ENCODE measurements around the gene ANOS1.
A peak's percentile ranks its signal among the peaks of the same experiment; 100 is the strongest.

ANOS1 gene

GRCh38 chrX:8717354-8717753 lies 14.6 kb downstream of the ANOS1 start:
- no peak for DNase-seq (ENCODE audit: low spot score)

- DNase-seq (ENCODE audit: low spot score), result no peak
Observed at GRCh38 chrX:8714164-8714563, 17.8 kb downstream of the ANOS1 start.

- no peak for DNase-seq (ENCODE audit: low spot score)
Observed at GRCh38 chrX:8711401-8711800, 20.5 kb downstream of the ANOS1 start.

- no peak for DNase-seq (ENCODE audit: low spot score)
Observed at GRCh38 chrX:8704184-8704583, 27.8 kb downstream of the ANOS1 start.

GRCh38 chrX:8692871-8693270 lies 39.1 kb downstream of the ANOS1 start:
- DNase-seq (ENCODE audit: low spot score), result no peak

GRCh38 chrX:8689473-8689872 lies 42.5 kb downstream of the ANOS1 start:
- DNase-seq (ENCODE audit: low spot score), result no peak

- no peak for DNase-seq (ENCODE audit: low spot score)
Observed at GRCh38 chrX:8688776-8689175, 43.2 kb downstream of the ANOS1 start.

GRCh38 chrX:8684201-8684965 lies 47.6 kb downstream of the ANOS1 start:
- no peak for DNase-seq (ENCODE audit: low spot score)

- no peak for DNase-seq (ENCODE audit: low spot score)
Observed at GRCh38 chrX:8683687-8684086, 48.2 kb downstream of the ANOS1 start.

- no peak for DNase-seq (ENCODE audit: low spot score)
Observed at GRCh38 chrX:8679550-8679949, 52.4 kb downstream of the ANOS1 start.

- no peak for DNase-seq (ENCODE audit: low spot score)
Observed at GRCh38 chrX:8675006-8675630, 56.8 kb downstream of the ANOS1 start.

GRCh38 chrX:8673201-8673600 lies 58.7 kb downstream of the ANOS1 start:
- no peak for DNase-seq (ENCODE audit: low spot score)

- DNase-seq (ENCODE audit: low spot score), result no peak
Observed at GRCh38 chrX:8672176-8672575, 59.8 kb downstream of the ANOS1 start.

GRCh38 chrX:8668813-8669212 lies 63.1 kb downstream of the ANOS1 start:
- peak; percentile 3 for DNase-seq (ENCODE audit: low spot score)

- no peak for DNase-seq (ENCODE audit: low spot score)
Observed at GRCh38 chrX:8663325-8663724, 68.6 kb downstream of the ANOS1 start.

- no peak for DNase-seq (ENCODE audit: low spot score)
Observed at GRCh38 chrX:8657883-8658282, 74.1 kb downstream of the ANOS1 start.

GRCh38 chrX:8653956-8654355 lies 78.0 kb downstream of the ANOS1 start:
- DNase-seq (ENCODE audit: low spot score), result no peak

GRCh38 chrX:8649969-8650368 lies 82.0 kb downstream of the ANOS1 start:
- DNase-seq (ENCODE audit: low spot score), result no peak

- DNase-seq (ENCODE audit: low spot score), result no peak
Observed at GRCh38 chrX:8647176-8647575, 84.8 kb downstream of the ANOS1 start.

- DNase-seq (ENCODE audit: low spot score), result no peak
Observed at GRCh38 chrX:8639949-8640475, 91.9 kb downstream of the ANOS1 start.

- DNase-seq (ENCODE audit: low spot score), result no peak
Observed at GRCh38 chrX:8636497-8636896, 95.4 kb downstream of the ANOS1 start.

- no peak for DNase-seq (ENCODE audit: low spot score)
Observed at GRCh38 chrX:8635812-8636211, 96.1 kb downstream of the ANOS1 start.

- no peak for DNase-seq (ENCODE audit: low spot score)
Observed at GRCh38 chrX:8632924-8633323, 99.0 kb downstream of the ANOS1 start.

GRCh38 chrX:8629871-8630270 lies 102.1 kb downstream of the ANOS1 start:
- DNase-seq (ENCODE audit: low spot score), result peak; percentile 2

Measured in COLO829 (cell line).